Heart right ventricle (tissue), 16 donors: ENCODE data around the gene TGFBRAP1. TPM values are rescaled to one million over a fixed set of nuclear protein-coding genes. Genes with fewer than 3 reads are reported as not detected.
A peak's percentile ranks its signal among the peaks of the same experiment; 100 is the strongest.

Experiments
- ATAC-seq, 8 donors: fragments of 200-7000 bp; cut with Tn5 transposase; one replicate each; pipeline ENCODE4 v1.9.1; 2020; ENCODE audit warnings: mild to moderate bottlenecking in 8 of 8, moderate library complexity in 8 of 8, moderate number of reproducible peaks in 1 of 8
- DNase-seq, 2 donors: peaks; one replicate each; pipeline ENCODE4 v3.0.0-alpha.2; 2020
- H3K27ac ChIP-seq, 10 donors: fragments of 200-600 bp; sonication (generic) in 2 of 10; one replicate each; pipeline versions ENCODE4 v1.5.0 to v1.8.0; 2020 to 2022; ENCODE audit warnings: mild to moderate bottlenecking in 3 of 10
- H3K27me3 ChIP-seq, 7 donors: fragments of 200-600 bp; one replicate each; pipeline ENCODE4 v1.8.0; 2021 to 2022; ENCODE audit warnings: mild to moderate bottlenecking in 2 of 7
- H3K36me3 ChIP-seq, 9 donors: fragments of 200-600 bp; sonication (generic) in 1 of 9; one replicate each; pipeline versions ENCODE4 v1.5.0 to v1.8.0; 2020 to 2022; ENCODE audit warnings: mild to moderate bottlenecking in 2 of 9
- H3K4me1 ChIP-seq, 9 donors: fragments of 200-600 bp; sonication (generic) in 1 of 9; one replicate each; pipeline versions ENCODE4 v1.5.0 to v1.8.0; 2020 to 2022; ENCODE audit warnings: mild to moderate bottlenecking in 4 of 9
- H3K4me3 ChIP-seq, 10 donors: fragments of 200-600 bp; sonication (generic) in 2 of 10; one replicate each; pipeline versions ENCODE4 v1.5.0 to v1.8.0; 2020 to 2022; ENCODE audit warnings: mild to moderate bottlenecking in 7 of 10, moderate library complexity in 2 of 10
- H3K9me3 ChIP-seq, 11 donors: fragments of 200-600 bp in 10 of 11; sonication (generic) in 2 of 11; one replicate each; pipeline versions ENCODE4 v1.5.0 to v1.8.0; 2013 to 2022; ENCODE audit warnings: mild to moderate bottlenecking in 2 of 11, control low read depth in 1 of 11, moderate library complexity in 1 of 11
- CTCF ChIP-seq, 9 donors: fragments of 200-600 bp; sonication (generic) in 2 of 9; IDR thresholded peaks; one replicate each; pipeline versions ENCODE4 v1.5.0 to v1.8.0; 2021 to 2022; ENCODE audit warnings: antibody characterized with exemption in 9 of 9, mild to moderate bottlenecking in 5 of 9, moderate library complexity in 1 of 9
- WGBS, 2 donors: extraction: QIAGEN DNeasy Blood & Tissue Kit; methylation state at CpG; one replicate each; pipeline ENCODE4 v1.1.7; 2013; ENCODE audit warnings: inconsistent platforms in 1 of 2; 5-methylcytosine and 5-hydroxymethylcytosine counted together
- intact Hi-C, 10 donors: fragments of 100-400 bp; cut with DNase I; formaldehyde crosslinking; loops; one replicate each; pipeline versions ENCODE4 v1.11.1 to v1.14.2; 2022
- polyA plus RNA-seq, 2 donors: library from polyadenylated mRNA; stranded (reverse); fragments of 200-250 nt; gene quantifications; one replicate each; pipeline ENCODE4 v1.2.3, GENCODE V29; 2013
- total RNA-seq, 10 donors: library from RNA; stranded (reverse); fragmentation: NEBNext Ultra II Directional in 3 of 10; extraction: Animal tissue kit (Norgen Biotek cat#: 25700) in 3 of 10; gene quantifications; one replicate each; pipeline versions ENCODE4 v1.2.1 to v1.2.4, GENCODE V29; 2021 to 2023
- donor health status: Arrhythmogenic right ventricular cardiomyopathy.
- donor health status: ischemic (EF 13 %, LVEDD 7.1; RV severe dilation, severe dysfunction).
- donor health status: healthy with polysubstance abuse.
- donor health status: DM: no; HTN: yes; CAD: no.
- donor health status: DM: no; HTN: no; CAD: no.
- donor health status: ischemic (EF 25% LVEDD 6.9; RV normal size, moderate dysfunction).
- donor health status: ischemic (EF 25% LVEDD 5.7; RV mildly dilated, moderate dysfunction).
- donor health status: healthy.
- donor health status: DM: yes; HTN: yes; CAD: no.
- donor health status: Ischemic cardiomyopathy.
- donor health status: ischemic (EF 35%, LVEDD 5.7; RV mildly dilated, moderate dysfunction).
- donor health status: nonischemic (EF 11% LVEDD 7.7; RV severe dilation, severe dysfunction).
- donor health status: DM: yes; HTN: yes; CAD: no.
- donor health status: PGD.
- donor health status: ischemic (EF 29% LVEDD 5.4; RV normal size, mild dysfunction).
- donor health status: nonischemic (EF 23%, LVEDD 6.1; RV moderate dilation, normal function).

Gene TGFBRAP1
- total and polyA plus RNA-seq, 12 donors: 2.1 to 12.7 (median 10.4) TPM

GRCh38 chr2:105369777-105370690, 40.5 kb upstream of the TGFBRAP1 start:
- H3K4me3 ChIP-seq: no peak overlapping the region
- H3K27me3 ChIP-seq: no peaks in the 10 kb centered on the region
- peak overlapping the region in 7 of 10 donors; percentile 7 to 93 (median 78) for H3K27ac ChIP-seq
- peak; percentile 7 to 60 (median 53) for ATAC-seq
- peak; percentile 64 to 91 (median 85) for TF ChIP-seq CTCF (IDR thresholded peaks at IDR 0.05)
- H3K36me3 ChIP-seq: peaks cover 0 to 82% (median 31%) of the 10 kb centered on the region in 9 donors
- DNase-seq: peak; percentile 81 to 84
- H3K4me1 ChIP-seq: peaks cover 3 to 88% (median 41%) of the 10 kb centered on the region in 9 donors
- no peaks in the 10 kb centered on the region for H3K9me3 ChIP-seq
- intact Hi-C loops: loop anchor here in 9 of 10 donors (1.0 to 10.0 kb wide), 6 partner anchors 65 to 152 kb away; no protein-coding TSS in a partner anchor
- WGBS, 2 donors: 33 to 34% methylated on average over 30 of the region's 30 CpGs

GRCh38 chr2:105368759-105369408, 39.3 kb upstream of the TGFBRAP1 start:
- Histone ChIP-seq H3K27me3 (no peaks in the 10 kb centered on the region), H3K4me3 (no peak overlapping the region), H3K36me3 (peaks cover 0 to 94% (median 41%) of the 10 kb centered on the region in 9 donors), H3K4me1 (peaks cover 3 to 88% (median 29%) of the 10 kb centered on the region in 9 donors), H3K27ac (peak overlapping the region in 7 of 10 donors; percentile 5 to 93 (median 31)), H3K9me3 (no peaks in the 10 kb centered on the region)
- ATAC-seq: no peak
- no peak for DNase-seq
- intact Hi-C loops: loop anchor here in 5 of 10 donors (1.0 to 5.0 kb wide), 3 partner anchors 152 to 153 kb away; no protein-coding TSS in a partner anchor
- WGBS, 2 donors: 43 to 54% methylated on average over 8 of the region's 8 CpGs
- TF ChIP-seq CTCF (IDR thresholded peaks at IDR 0.05): no peak

GRCh38 chr2:105365206-105365605, 35.7 kb upstream of the TGFBRAP1 start:
- H3K9me3 ChIP-seq: no peaks in the 10 kb centered on the region
- no peak for DNase-seq
- H3K27ac ChIP-seq: peak overlapping the region in 7 of 10 donors; percentile 7 to 37 (median 18)
- H3K27me3 ChIP-seq: no peaks in the 10 kb centered on the region
- intact Hi-C loops: loop anchor here in 2 of 10 donors (5.0 kb wide), 1 partner anchor 157 kb away; no protein-coding TSS in a partner anchor
- peaks cover 0 to 100% (median 59%) of the 10 kb centered on the region in 9 donors for H3K36me3 ChIP-seq
- H3K4me1 ChIP-seq: peaks cover 0 to 79% (median 16%) of the 10 kb centered on the region in 9 donors
- 46 to 50% methylated on average over 3 of the region's 3 CpGs for WGBS, 2 donors
- H3K4me3 ChIP-seq: no peak overlapping the region
- no peak for TF ChIP-seq CTCF (IDR thresholded peaks at IDR 0.05)
- ATAC-seq: no peak
